A549 (cell line): ENCODE measurements around the gene VENTX. TPM values are rescaled to one million over a fixed set of nuclear protein-coding genes. Genes with fewer than 3 reads are reported as not detected.

ENCODE experiments used
- ATAC-seq, 2 experiments: fragments of 200-7000 bp in 1 of 2; fragments of >200 bp in 1 of 2; cut with Nextera tagmentation in 1 of 2; cut with Tn5 transposase in 1 of 2; 3 replicates each; pipeline versions ENCODE4 v1.8.0 to v1.9.1; 2018 to 2020; ENCODE audit warnings: mild to moderate bottlenecking in 1 of 2, moderate library complexity in 1 of 2
- CTCF ChIA-PET: fragments of 300-600 bp; sonication (Branson Sonifier 250); formaldehyde crosslinking; extraction: SDS; loops from one replicate; lab custom pipeline; 2021; ENCODE audit warnings: antibody characterized with exemption, inconsistent platforms; lab: Yijun Ruan, JAX
- POLR2A ChIA-PET: fragments of 350-600 bp; formaldehyde crosslinking; extraction: SDS; loops from one replicate; lab custom pipeline; 2021; ENCODE audit warnings: antibody characterized with exemption, inconsistent platforms; lab: Yijun Ruan, JAX
- DNase-seq, 2 experiments: peaks; one replicate each; pipeline versions ENCODE4 v3.0.0 to v3.0.0-alpha.2; 2011 to 2016; ENCODE audit warnings: low read depth in 1 of 2, low spot score in 1 of 2
- FAIRE-seq: peaks from 2 replicates; lab custom pipeline; 2011; peaks lifted over from hg19 to GRCh38; lab: Jason Lieb, UNC
- H3K27ac ChIP-seq, 2 experiments: fragments of >200 bp; sonication (Bioruptor Twin); formaldehyde crosslinking; 3 replicates each; pipeline ENCODE4 v1.5.1; 2016 to 2017
- H3K4me1 ChIP-seq: fragments of >200 bp; sonication (Bioruptor Twin); formaldehyde crosslinking; 3 replicates; pipeline ENCODE4 v1.6.1; 2016
- H3K4me2 ChIP-seq: fragments of >200 bp; sonication (Bioruptor Twin); formaldehyde crosslinking; 3 replicates; pipeline ENCODE4 v1.6.1; 2016
- H3K4me3 ChIP-seq: fragments of >200 bp; sonication (Bioruptor Twin); formaldehyde crosslinking; 3 replicates; pipeline ENCODE4 v1.5.1; 2016
- H3K9me3 ChIP-seq: fragments of >200 bp; sonication (Bioruptor Twin); formaldehyde crosslinking; 3 replicates; pipeline ENCODE4 v1.6.1; 2016
- ATOH8 ChIP-seq: fragments of 250-450 bp; sonication (Bioruptor Pico); IDR thresholded peaks from 2 replicates; pipeline ENCODE4 v1.5.0; 2020; ENCODE audit warnings: low read depth, mild to moderate bottlenecking, moderate library complexity
- CEBPB ChIP-seq, 2 experiments: fragments of >200 bp in 1 of 2; sonication (Bioruptor Twin) in 1 of 2; formaldehyde crosslinking in 1 of 2; IDR thresholded peaks; 2 replicates each; pipeline ENCODE4 v1.6.1; 2012 to 2016
- E2F6 ChIP-seq: IDR thresholded peaks from 2 replicates; pipeline ENCODE4 v1.6.1; 2012; ENCODE audit warnings: low read depth, borderline replicate concordance
- EP300 ChIP-seq, 2 experiments: fragments of >200 bp; sonication (Bioruptor Twin); formaldehyde crosslinking; IDR thresholded peaks; 2 replicates in 1 of 2; 3 replicates in 1 of 2; pipeline ENCODE4 v1.6.1; 2016 to 2017
- ESRRA ChIP-seq: fragments of 150-350 bp; IDR thresholded peaks from 2 replicates; pipeline ENCODE4 v1.6.1; 2014; ENCODE audit warnings: mild to moderate bottlenecking, low read length, borderline replicate concordance
- FOXS1 ChIP-seq: fragments of 250-450 bp; sonication (Bioruptor Pico); IDR thresholded peaks from 2 replicates; pipeline ENCODE4 v1.5.0; 2020; ENCODE audit warnings: mild to moderate bottlenecking, moderate library complexity
- GATA3 ChIP-seq: IDR thresholded peaks from 2 replicates; pipeline ENCODE4 v1.6.1; 2012; ENCODE audit warnings: borderline replicate concordance
- HOXB5 ChIP-seq: fragments of 250-450 bp; sonication (Bioruptor Pico); IDR thresholded peaks from 2 replicates; pipeline ENCODE4 v1.5.0; 2020; ENCODE audit warnings: mild to moderate bottlenecking, moderate library complexity
- JUNB ChIP-seq: fragments of >200 bp; sonication (Bioruptor Twin); formaldehyde crosslinking; IDR thresholded peaks from 2 replicates; pipeline ENCODE4 v1.6.1; 2016
- KDM5A ChIP-seq: fragments of 200-600 bp; sonication (generic); IDR thresholded peaks from 2 replicates; pipeline ENCODE4 v1.6.1; 2016; ENCODE audit warnings: antibody characterized with exemption, mild to moderate bottlenecking
- MAFK ChIP-seq: fragments of 450-650 bp; IDR thresholded peaks from 2 replicates; pipeline ENCODE4 v1.6.1; 2014; ENCODE audit not compliant: partially characterized antibody
- MAZ ChIP-seq: fragments of 150-350 bp; IDR thresholded peaks from 2 replicates; pipeline ENCODE4 v1.6.1; 2014; ENCODE audit warnings: antibody characterized with exemption, low read depth, low read length, borderline replicate concordance
- NR3C1 ChIP-seq: fragments of >200 bp; sonication (Bioruptor Twin); formaldehyde crosslinking; IDR thresholded peaks from 3 replicates; pipeline ENCODE4 v1.6.1; 2017
- PBX3 ChIP-seq: IDR thresholded peaks from 2 replicates; pipeline ENCODE4 v1.6.1; 2012
- RFX5 ChIP-seq: fragments of 450-650 bp; IDR thresholded peaks from 2 replicates; pipeline ENCODE4 v1.7.1; 2014; ENCODE audit warnings: antibody characterized with exemption, mild to moderate bottlenecking, moderate library complexity
- RNF2 ChIP-seq: fragments of 200-600 bp; sonication (generic); IDR thresholded peaks from 2 replicates; pipeline ENCODE4 v1.6.1; 2016; ENCODE audit warnings: low read depth, mild to moderate bottlenecking, antibody characterized with exemption, moderate library complexity, borderline replicate concordance
- WGBS: methylation state at CpG from one replicate; pipeline ENCODE4 v1.1.6; 2017; ENCODE audit errors: missing lambda C conversion rate; 5-methylcytosine and 5-hydroxymethylcytosine counted together
- polyA plus RNA-seq, 4 experiments: library from polyadenylated mRNA; depleted of rRNA in 3 of 4; stranded (reverse); fragments of >200 nt; fragmentation: RNase III in 1 of 4; extraction: RNeasy Plus Mini Kit Qiagen cat#74134 plus additional on column Dnase treatment in 1 of 4; gene quantifications; 2 replicates in 3 of 4; 3 replicates in 1 of 4; pipeline ENCODE4 v1.2.3, GENCODE V29; 2011 to 2017
- TF ChIP-seq, protein P1 (sequence below): fragments of >200 bp; sonication (Bioruptor Twin); formaldehyde crosslinking; IDR thresholded peaks from 2 replicates; pipeline ENCODE4 v1.6.1; 2016
- TF ChIP-seq, protein P2 (sequence below): fragments of 200-600 bp; sonication (generic); IDR thresholded peaks from 2 replicates; pipeline ENCODE4 v1.6.1; 2016; ENCODE audit warnings: antibody characterized with exemption, mild to moderate bottlenecking, moderate library complexity
- TF ChIP-seq, protein P3 (sequence below): fragments of >200 bp; sonication (Bioruptor Twin); formaldehyde crosslinking; IDR thresholded peaks from 3 replicates; pipeline ENCODE4 v1.5.1; 2016

Gene VENTX
- polyA plus RNA-seq, 2 of the 4 experiments (the other 2 are of a cell fraction), result not detected

DNA sequence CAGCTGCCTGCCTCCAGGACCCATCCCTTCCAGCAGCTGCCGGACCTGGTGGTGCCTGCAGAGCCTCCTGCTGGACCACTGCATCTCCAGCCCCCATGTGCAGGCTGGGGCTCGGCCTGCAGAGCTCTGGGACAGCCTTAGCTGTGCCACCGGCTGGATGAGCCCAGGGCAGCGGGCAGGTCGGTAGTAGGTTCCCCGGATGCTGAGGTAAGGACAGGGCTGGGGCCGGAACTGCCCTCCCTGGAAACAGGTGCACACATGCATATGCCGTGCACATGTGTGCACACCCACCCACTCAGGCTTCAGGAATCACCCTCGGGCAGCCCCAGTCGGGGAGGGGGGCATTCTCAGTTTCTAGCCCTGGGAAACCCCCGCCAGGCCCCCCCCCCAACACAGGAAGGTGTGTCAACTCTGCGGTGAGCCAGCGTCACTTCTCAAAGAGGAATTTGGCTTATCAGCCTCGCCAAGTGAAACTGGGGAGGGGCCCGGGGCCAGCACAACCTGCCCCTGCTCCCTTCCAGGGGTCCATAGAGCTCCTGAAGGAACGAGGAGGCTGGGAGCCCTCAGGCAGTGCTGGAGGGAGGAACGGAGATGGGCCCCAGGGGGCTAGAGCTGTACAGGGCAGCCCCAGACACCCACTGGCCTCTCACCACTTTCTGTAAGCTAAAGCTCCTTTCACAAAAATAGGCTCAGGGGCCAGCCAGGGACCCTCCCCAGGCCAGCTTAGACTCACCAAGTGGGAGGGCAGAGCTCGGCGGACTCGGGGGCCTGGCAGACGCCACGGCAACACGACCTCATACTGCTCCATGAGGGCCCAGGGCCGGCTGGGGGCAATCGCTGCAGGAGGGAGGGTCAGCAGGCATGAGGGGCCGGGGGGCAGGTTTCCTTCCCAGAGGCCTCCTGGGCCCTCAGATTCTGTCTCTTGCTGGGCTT lies 37.4 kb downstream of the VENTX start:
- Histone ChIP-seq H3K4me3 (no peak overlapping the region), H3K27ac (no peak overlapping the region)

DNA sequence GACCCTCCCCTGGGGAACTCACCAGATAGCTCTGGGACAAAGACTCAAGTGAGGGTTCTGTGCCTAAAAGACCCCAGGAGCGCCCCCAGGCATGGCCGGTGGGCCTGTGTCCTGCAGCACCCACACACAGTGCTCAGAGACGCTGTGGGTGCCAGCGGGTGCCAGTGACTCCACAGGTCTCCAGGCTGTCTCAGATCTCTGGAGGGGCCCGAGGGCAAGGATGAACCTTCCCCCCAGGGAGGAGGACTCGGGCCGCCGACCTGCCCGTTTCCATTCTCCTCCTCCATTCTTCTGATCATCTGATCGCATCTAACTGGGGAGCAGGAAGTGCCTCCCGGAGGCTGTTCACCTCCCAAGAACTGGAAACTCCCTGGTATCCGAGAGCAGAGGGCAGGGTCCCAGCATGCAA lies 38.0 kb downstream of the VENTX start:
- CTCF ChIA-PET, result interaction anchor here (1.1 to 4.3 kb wide), 5 partner anchors 8 to 132 kb away, joined by 4 to 21 read pairs (median 6); no protein-coding TSS in a partner anchor
- DNase-seq (no peak), ATAC-seq (peak in 1 of 2 experiments; percentile 7; a peak in 2 of 6 replicates), FAIRE-seq (no peak)
- Histone ChIP-seq H3K4me2 (no peak overlapping the region), H3K27ac (no peak overlapping the region), H3K9me3 (no peaks in the 10 kb centered on the region), H3K4me1 (peaks cover 4% of the 10 kb centered on the region; the same call in 1 of the 3 replicates), H3K4me3 (no peak overlapping the region)
- POLR2A ChIA-PET, result no interaction called here
- 62% methylated on average over 12 of the region's 12 CpGs for WGBS
- no peak for TF ChIP-seq RFX5
- TF ChIP-seq RNF2, result no peak
- no peak for TF ChIP-seq HOXB5
- no peak for TF ChIP-seq EP300 (IDR thresholded peaks at IDR 0.05)
- TF ChIP-seq KDM5A, result no peak
- TF ChIP-seq, protein P1, sequence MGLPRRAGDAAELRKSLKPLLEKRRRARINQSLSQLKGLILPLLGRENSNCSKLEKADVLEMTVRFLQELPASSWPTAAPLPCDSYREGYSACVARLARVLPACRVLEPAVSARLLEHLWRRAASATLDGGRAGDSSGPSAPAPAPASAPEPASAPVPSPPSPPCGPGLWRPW, result no peak
- no peak for TF ChIP-seq NR3C1
- TF ChIP-seq ATOH8, result no peak
- TF ChIP-seq MAZ, result no peak
- TF ChIP-seq JUNB, result no peak
- TF ChIP-seq FOXS1, result no peak
- no peak for TF ChIP-seq PBX3
- TF ChIP-seq CEBPB (IDR thresholded peaks at IDR 0.05), result no peak
- no peak for TF ChIP-seq GATA3
- TF ChIP-seq, protein P2, sequence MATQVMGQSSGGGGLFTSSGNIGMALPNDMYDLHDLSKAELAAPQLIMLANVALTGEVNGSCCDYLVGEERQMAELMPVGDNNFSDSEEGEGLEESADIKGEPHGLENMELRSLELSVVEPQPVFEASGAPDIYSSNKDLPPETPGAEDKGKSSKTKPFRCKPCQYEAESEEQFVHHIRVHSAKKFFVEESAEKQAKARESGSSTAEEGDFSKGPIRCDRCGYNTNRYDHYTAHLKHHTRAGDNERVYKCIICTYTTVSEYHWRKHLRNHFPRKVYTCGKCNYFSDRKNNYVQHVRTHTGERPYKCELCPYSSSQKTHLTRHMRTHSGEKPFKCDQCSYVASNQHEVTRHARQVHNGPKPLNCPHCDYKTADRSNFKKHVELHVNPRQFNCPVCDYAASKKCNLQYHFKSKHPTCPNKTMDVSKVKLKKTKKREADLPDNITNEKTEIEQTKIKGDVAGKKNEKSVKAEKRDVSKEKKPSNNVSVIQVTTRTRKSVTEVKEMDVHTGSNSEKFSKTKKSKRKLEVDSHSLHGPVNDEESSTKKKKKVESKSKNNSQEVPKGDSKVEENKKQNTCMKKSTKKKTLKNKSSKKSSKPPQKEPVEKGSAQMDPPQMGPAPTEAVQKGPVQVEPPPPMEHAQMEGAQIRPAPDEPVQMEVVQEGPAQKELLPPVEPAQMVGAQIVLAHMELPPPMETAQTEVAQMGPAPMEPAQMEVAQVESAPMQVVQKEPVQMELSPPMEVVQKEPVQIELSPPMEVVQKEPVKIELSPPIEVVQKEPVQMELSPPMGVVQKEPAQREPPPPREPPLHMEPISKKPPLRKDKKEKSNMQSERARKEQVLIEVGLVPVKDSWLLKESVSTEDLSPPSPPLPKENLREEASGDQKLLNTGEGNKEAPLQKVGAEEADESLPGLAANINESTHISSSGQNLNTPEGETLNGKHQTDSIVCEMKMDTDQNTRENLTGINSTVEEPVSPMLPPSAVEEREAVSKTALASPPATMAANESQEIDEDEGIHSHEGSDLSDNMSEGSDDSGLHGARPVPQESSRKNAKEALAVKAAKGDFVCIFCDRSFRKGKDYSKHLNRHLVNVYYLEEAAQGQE, result no peak
- TF ChIP-seq, protein P3, sequence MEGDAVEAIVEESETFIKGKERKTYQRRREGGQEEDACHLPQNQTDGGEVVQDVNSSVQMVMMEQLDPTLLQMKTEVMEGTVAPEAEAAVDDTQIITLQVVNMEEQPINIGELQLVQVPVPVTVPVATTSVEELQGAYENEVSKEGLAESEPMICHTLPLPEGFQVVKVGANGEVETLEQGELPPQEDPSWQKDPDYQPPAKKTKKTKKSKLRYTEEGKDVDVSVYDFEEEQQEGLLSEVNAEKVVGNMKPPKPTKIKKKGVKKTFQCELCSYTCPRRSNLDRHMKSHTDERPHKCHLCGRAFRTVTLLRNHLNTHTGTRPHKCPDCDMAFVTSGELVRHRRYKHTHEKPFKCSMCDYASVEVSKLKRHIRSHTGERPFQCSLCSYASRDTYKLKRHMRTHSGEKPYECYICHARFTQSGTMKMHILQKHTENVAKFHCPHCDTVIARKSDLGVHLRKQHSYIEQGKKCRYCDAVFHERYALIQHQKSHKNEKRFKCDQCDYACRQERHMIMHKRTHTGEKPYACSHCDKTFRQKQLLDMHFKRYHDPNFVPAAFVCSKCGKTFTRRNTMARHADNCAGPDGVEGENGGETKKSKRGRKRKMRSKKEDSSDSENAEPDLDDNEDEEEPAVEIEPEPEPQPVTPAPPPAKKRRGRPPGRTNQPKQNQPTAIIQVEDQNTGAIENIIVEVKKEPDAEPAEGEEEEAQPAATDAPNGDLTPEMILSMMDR, result no peak

More for the DNA sequence above, 37.4 kb downstream of the VENTX start:
- Histone ChIP-seq H3K4me2 (no peak overlapping the region), H3K4me1 (peaks cover 4% of the 10 kb centered on the region; the same call in 1 of the 3 replicates), H3K9me3 (no peaks in the 10 kb centered on the region)
- CTCF ChIA-PET, result interaction anchor here (1.0 to 4.3 kb wide), 6 partner anchors 9 to 131 kb away, joined by 3 to 21 read pairs (median 5); no protein-coding TSS in a partner anchor
- DNase-seq, result no peak
- POLR2A ChIA-PET, result no interaction called here
- FAIRE-seq, result no peak
- ATAC-seq, result peak in 1 of 2 experiments; percentile 49; a peak in 3 of 6 replicates
- no peak for TF ChIP-seq ATOH8
- no peak for TF ChIP-seq JUNB
- TF ChIP-seq E2F6, result no peak
- TF ChIP-seq MAFK, result no peak
- TF ChIP-seq PBX3, result no peak
- no peak for TF ChIP-seq ESRRA
- WGBS, result 72% methylated on average over 21 of the region's 26 CpGs
